ENCODE measurements around the gene PRKCZ. TPM values are rescaled to one million over a fixed set of nuclear protein-coding genes. Genes with fewer than 3 reads are reported as not detected.

PRKCZ gene
- total and polyA plus RNA-seq, 2 of the 4 experiments (the other 2 are of a cell fraction), result 2.0 to 3.5 TPM

- Histone ChIP-seq H3K79me1 (ENCODE audit: low read depth in 1 of 2, low read length in 2 of 2) (no peaks in the 10 kb centered on the region), H2BK5ac (ENCODE audit: low read depth, low read length, poor library complexity, severe bottlenecking) (no peak overlapping the region), H3K56ac (ENCODE audit: extremely low read depth, insufficient read depth, low read length) (no peak overlapping the region), H4K8ac (ENCODE audit: low read depth in 2 of 2, low read length in 2 of 2) (no peak overlapping the region), H2BK20ac (ENCODE audit: low read depth, low read length) (no peak overlapping the region), H3K27ac (ENCODE audit: insufficient read depth, low read length) (no peak overlapping the region), H3K14ac (replicated peaks; ENCODE audit: low read depth, low read length) (no peak overlapping the region), H3K23ac (ENCODE audit: low read depth, low read length) (no peak overlapping the region), H4K5ac (ENCODE audit: low read depth, low read length) (no peak overlapping the region), H4K91ac (ENCODE audit: insufficient read depth, low read depth, low read length) (no peak overlapping the region), H3K9me1 (ENCODE audit: insufficient read depth, low read length) (no peaks in the 10 kb centered on the region), H2BK120ac (ENCODE audit: low read depth, low read length) (no peak overlapping the region), H3K4me1 (ENCODE audit: control insufficient read depth, insufficient read depth, low read length) (no peaks in the 10 kb centered on the region), H3K27me3 (ENCODE audit: control insufficient read depth, insufficient read depth, low read length) (peaks cover 4% of the 10 kb centered on the region; the same call in 1 of the 2 replicates), H3K4me2 (ENCODE audit: low read depth, low read length) (no peak overlapping the region), H4K20me1 (ENCODE audit: insufficient read depth, low read length) (no peaks in the 10 kb centered on the region), H2BK15ac (ENCODE audit: low read depth, low read length) (no peak overlapping the region), H3K4ac (ENCODE audit: low read depth, low read length) (no peak overlapping the region), H2AK5ac (ENCODE audit: low read depth, low read length) (no peak overlapping the region), H3K9ac (ENCODE audit: low read depth, low read length) (no peak overlapping the region), H3K4me3 (ENCODE audit: insufficient read depth, low read depth, low read length) (no peak overlapping the region), H3K9me3 (ENCODE audit: control insufficient read depth, insufficient read depth, low read length) (peaks cover 36% of the 10 kb centered on the region), H2AK9ac (replicated peaks; ENCODE audit: low read depth, low read length, poor library complexity) (no peak overlapping the region), H3K18ac (ENCODE audit: low read depth, low read length) (no peak overlapping the region), H2AFZ (replicated peaks; ENCODE audit: low read length, poor library complexity) (peak overlapping the region; percentile 56), H3K36me3 (ENCODE audit: control insufficient read depth, insufficient read depth, low read length) (no peaks in the 10 kb centered on the region)
- ATAC-seq (ENCODE audit: low read depth) (no peak), DNase-seq (no peak)
- dilution Hi-C loops (cut with HindIII; ENCODE audit: low sequenced_read_pairs, unreplicated experiment), result no loop called here
- in situ Hi-C loops (cut with MboI; ENCODE audit: low sequenced_read_pairs), result no loop called here
- BruUV-seq (replicated peaks), result no TSS peak
- TF ChIP-seq POLR2A (IDR thresholded peaks at IDR 0.05; ENCODE audit: low read depth, low read length), result no peak
- TF ChIP-seq RAD21 (IDR thresholded peaks at IDR 0.05; ENCODE audit: low read length), result no peak
- no peak for TF ChIP-seq MAFK (IDR thresholded peaks at IDR 0.05; ENCODE audit: low read depth, low read length)
- TF ChIP-seq USF2 (IDR thresholded peaks at IDR 0.05; ENCODE audit: low read depth, low read length), result no peak
- TF ChIP-seq ELK1 (IDR thresholded peaks at IDR 0.05; ENCODE audit: borderline replicate concordance, low read depth, low read length), result no peak
- no peak for TF ChIP-seq RCOR1 (IDR thresholded peaks at IDR 0.05; ENCODE audit: insufficient replicate concordance, low read length)
- no peak for TF ChIP-seq RFX5 (IDR thresholded peaks at IDR 0.05; ENCODE audit: low read depth, low read length)
- TF ChIP-seq FOS (IDR thresholded peaks at IDR 0.05; ENCODE audit: low read depth, low read length), result no peak
- TF ChIP-seq SMC3 (IDR thresholded peaks at IDR 0.05; ENCODE audit: low read depth, low read length), result no peak
- TF ChIP-seq NFE2L2 (IDR thresholded peaks at IDR 0.05; ENCODE audit: low read depth, low read length), result no peak
- no peak for TF ChIP-seq MAZ (IDR thresholded peaks at IDR 0.05; ENCODE audit: borderline replicate concordance, low read depth, low read length)
- no peak for TF ChIP-seq BHLHE40 (IDR thresholded peaks at IDR 0.05; ENCODE audit: low read depth, low read length)
- no peak for TF ChIP-seq MXI1 (IDR thresholded peaks at IDR 0.05; ENCODE audit: borderline replicate concordance, low read depth, low read length)
- no peak for TF ChIP-seq CEBPB (IDR thresholded peaks at IDR 0.05; ENCODE audit: low read depth, low read length)
- TF ChIP-seq CHD1 (IDR thresholded peaks at IDR 0.05; ENCODE audit: low read depth, low read length), result no peak
- no peak for TF ChIP-seq CTCF (conservative IDR thresholded peaks at IDR 0.05; ENCODE audit: low read depth, low read length)
- 85% methylated on average over 12 of the region's 28 CpGs; no CpG with 5 or more reads in 1 of the 2 experiments for WGBS, 2 experiments (ENCODE audit: extremely low coverage in 2 of 2, insufficient read length in 1 of 2)
- intact Hi-C loops (cut with micrococcal nuclease), result no loop called here
- ChIA-PET POLR2A (ENCODE audit: unreplicated experiment) (no interaction called here), CTCF (no interaction called here)
Observed at GRCh38 chr1:2079396-2080085, 29.3 kb downstream of the PRKCZ start.
